Measurements from ENCODE around the gene KLK2. TPM values are rescaled to one million over a fixed set of nuclear protein-coding genes. Genes with fewer than 3 reads are reported as not detected.
A peak's percentile ranks its signal among the peaks of the same experiment; 100 is the strongest.

KLK2 gene
- total and polyA plus RNA-seq, 2 of the 8 experiments (the other 6 are each of a cell fraction or from before 2014, with no cell fraction given): 0.20 TPM; not detected in 1

DNA sequence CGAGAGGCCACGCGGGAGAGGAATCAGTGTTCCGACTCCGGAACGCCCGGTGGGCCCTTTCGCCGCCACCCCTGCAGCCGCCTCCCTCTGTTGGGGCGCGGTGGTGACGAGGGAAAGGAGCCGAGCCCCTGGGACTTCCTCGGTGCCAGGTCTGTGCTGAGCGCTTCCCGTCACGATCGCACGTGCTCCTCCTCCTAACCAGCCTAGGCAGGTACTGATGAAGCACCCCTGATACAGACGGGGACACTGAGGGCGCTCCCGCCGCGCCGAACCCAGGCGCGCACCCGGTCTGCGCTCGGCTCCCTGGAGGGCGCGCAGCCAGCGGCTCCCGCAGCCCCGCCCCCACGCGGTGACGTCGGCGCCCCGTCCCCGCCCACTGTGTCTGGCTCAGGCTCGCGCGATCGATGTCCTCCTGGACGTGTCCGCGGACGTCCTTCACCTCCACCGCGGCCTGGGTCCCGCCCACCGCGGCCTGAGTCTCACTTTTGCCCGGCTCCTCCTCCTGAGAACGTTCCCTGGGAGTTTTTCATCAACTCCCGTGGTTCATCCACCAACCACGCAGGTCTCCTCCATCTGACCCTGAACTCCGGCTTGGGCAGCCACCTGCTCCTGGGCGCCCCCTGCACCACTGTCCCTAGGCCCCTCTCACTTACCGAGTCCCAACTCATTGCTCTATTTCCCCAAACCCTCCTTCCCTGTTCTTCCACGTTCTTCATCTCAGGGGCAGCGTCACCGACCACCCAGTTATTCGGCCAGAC, 37.3 kb upstream of the KLK2 start (continued):
- TF ChIP-seq HDAC2 (IDR thresholded peaks at IDR 0.05; ENCODE audit: borderline replicate concordance in 1 of 2, low read depth in 2 of 2, low read length in 2 of 2): no peak
- TF ChIP-seq RAD21 (IDR thresholded peaks at IDR 0.05 in 1 of 2, conservative IDR thresholded peaks at IDR 0.05 in 1 of 2; ENCODE audit: low read depth in 2 of 2, low read length in 2 of 2): no peak
- no peak for TF ChIP-seq EGR1 (IDR thresholded peaks at IDR 0.05; ENCODE audit: borderline replicate concordance, low read depth, low read length)
- TF ChIP-seq JUND (IDR thresholded peaks at IDR 0.05; ENCODE audit: low read length): no peak
- no peak for TF ChIP-seq JUN (IDR thresholded peaks at IDR 0.05; ENCODE audit: low read depth, low read length)
- peak; percentile 95 for TF ChIP-seq RBBP5 (IDR thresholded peaks at IDR 0.05; ENCODE audit: borderline replicate concordance, low read depth, low read length)
- no peak for TF ChIP-seq SIN3A (conservative IDR thresholded peaks at IDR 0.05 in 1 of 2, IDR thresholded peaks at IDR 0.05 in 1 of 2; ENCODE audit: low read depth in 1 of 2, low read length in 2 of 2)
- no peak for TF ChIP-seq RFX5 (IDR thresholded peaks at IDR 0.05; ENCODE audit: borderline replicate concordance, low read depth, low read length)
- no peak for TF ChIP-seq GABPA (IDR thresholded peaks at IDR 0.05; ENCODE audit: borderline replicate concordance, insufficient read depth, low read length)
- TF ChIP-seq NRF1 (IDR thresholded peaks at IDR 0.05; ENCODE audit: low read depth, low read length): no peak
- TF ChIP-seq HDAC6 (IDR thresholded peaks at IDR 0.05; ENCODE audit: low read depth, low read length): no peak
- no peak for TF ChIP-seq KDM1A (IDR thresholded peaks at IDR 0.05; ENCODE audit: borderline replicate concordance, low read length)
